ENCODE results near the gene ADH4.

Gene ADH4

GRCh38 chr4:99151995-99152394, 7.9 kb upstream of the ADH4 start:
- TF ChIP-seq CTCF (conservative IDR thresholded peaks at IDR 0.05), result no peak
- H3K27ac ChIP-seq, result no peak overlapping the region

GRCh38 chr4:99151452-99151851, 7.4 kb upstream of the ADH4 start:
- H3K27ac ChIP-seq, result no peak overlapping the region
- no peak for TF ChIP-seq CTCF (conservative IDR thresholded peaks at IDR 0.05)

GRCh38 chr4:99149426-99150019, 5.4 kb upstream of the ADH4 start:
- no peak for TF ChIP-seq CTCF (conservative IDR thresholded peaks at IDR 0.05)
- H3K27ac ChIP-seq, result no peak overlapping the region

- H3K27ac ChIP-seq, result no peak overlapping the region
- no peak for TF ChIP-seq CTCF (conservative IDR thresholded peaks at IDR 0.05)
Measured at GRCh38 chr4:99148550-99148949, 4.5 kb upstream of the ADH4 start.

- no peak for TF ChIP-seq CTCF (conservative IDR thresholded peaks at IDR 0.05)
- no peak overlapping the region for H3K27ac ChIP-seq
Measured at GRCh38 chr4:99144587-99144986, 490 bp upstream of the ADH4 start.

GRCh38 chr4:99136329-99136728, 7.8 kb downstream of the ADH4 start:
- no peak overlapping the region for H3K27ac ChIP-seq
- no peak for TF ChIP-seq CTCF (conservative IDR thresholded peaks at IDR 0.05)

GRCh38 chr4:99135541-99136162, 8.4 kb downstream of the ADH4 start:
- no peak for TF ChIP-seq CTCF (conservative IDR thresholded peaks at IDR 0.05)

More at GRCh38 chr4:99135541-99136162, 8.4 kb downstream of the ADH4 start:
- H3K27ac ChIP-seq, result no peak overlapping the region
